UCSD-AML1 (cell line): ENCODE measurements around the gene EIF3I.

Experiments
- DNase-seq: peaks from one replicate; lab custom pipeline; 2025; ENCODE audit not compliant: unreplicated experiment; lab: John Stamatoyannopoulos, UW

The EIF3I gene

GRCh38 chr1:32263744-32264143 lies 41.5 kb downstream of the EIF3I start:
- DNase-seq: no peak

- no peak for DNase-seq
Observed at GRCh38 chr1:32265846-32266245, 43.6 kb downstream of the EIF3I start.

- DNase-seq: no peak
Observed at GRCh38 chr1:32266921-32267591, 44.8 kb downstream of the EIF3I start.

GRCh38 chr1:32269744-32270143 lies 47.5 kb downstream of the EIF3I start:
- no peak for DNase-seq

- DNase-seq: no peak
Observed at GRCh38 chr1:32272557-32273390, 50.6 kb downstream of the EIF3I start.

GRCh38 chr1:32273391-32274208 lies 51.4 kb downstream of the EIF3I start:
- no peak for DNase-seq

GRCh38 chr1:32274646-32275340 lies 52.6 kb downstream of the EIF3I start:
- no peak for DNase-seq

GRCh38 chr1:32275424-32275823 lies 53.2 kb downstream of the EIF3I start:
- no peak for DNase-seq

GRCh38 chr1:32276032-32276782 lies 54.0 kb downstream of the EIF3I start:
- DNase-seq: no peak
